Muscle layer of colon (tissue), 2 donors: ENCODE results near the gene SH3BP4.

ENCODE experiments used
- H3K27ac ChIP-seq: one replicate; pipeline ENCODE4 v1.7.0; 2013; ENCODE audit warnings: low read depth, mild to moderate bottlenecking, low read length, moderate library complexity
- H3K27me3 ChIP-seq, 2 donors: one replicate each; pipeline ENCODE4 v1.7.0; 2013; ENCODE audit warnings: low read length in 2 of 2, mild to moderate bottlenecking in 2 of 2; ENCODE audit not compliant: insufficient read depth in 2 of 2, control insufficient read depth in 1 of 2
- H3K36me3 ChIP-seq: one replicate; pipeline ENCODE4 v1.7.0; 2013; ENCODE audit warnings: mild to moderate bottlenecking, low read length; ENCODE audit not compliant: insufficient read depth
- H3K4me1 ChIP-seq: one replicate; pipeline ENCODE4 v1.7.0; 2013; ENCODE audit warnings: mild to moderate bottlenecking, low read length; ENCODE audit not compliant: insufficient read depth
- H3K4me3 ChIP-seq, 2 donors: one replicate each; pipeline ENCODE4 v1.7.0; 2013; ENCODE audit warnings: low read length in 2 of 2, low read depth in 1 of 2, mild to moderate bottlenecking in 1 of 2, moderate library complexity in 1 of 2
- H3K9ac ChIP-seq: one replicate; pipeline ENCODE4 v1.7.0; 2013; ENCODE audit warnings: low read length
- H3K9me3 ChIP-seq: one replicate; pipeline ENCODE4 v1.7.0; 2013; ENCODE audit warnings: mild to moderate bottlenecking, low read length
- donor health status: abdominal sarcoma.
- donor health status: Adenocarcinoma of cecum.

The SH3BP4 gene

GRCh38 chr2:234920836-234921235 is 31.0 kb upstream of the SH3BP4 start:
- H3K9ac ChIP-seq = no peak overlapping the region
- no peaks in the 10 kb centered on the region for H3K9me3 ChIP-seq
- no peaks in the 10 kb centered on the region for H3K4me1 ChIP-seq
- no peak overlapping the region for H3K4me3 ChIP-seq
- no peaks in the 10 kb centered on the region for H3K36me3 ChIP-seq
- H3K27me3 ChIP-seq = no peaks in the 10 kb centered on the region
- H3K27ac ChIP-seq = no peak overlapping the region

- Histone ChIP-seq H3K36me3 (no peaks in the 10 kb centered on the region), H3K4me1 (no peaks in the 10 kb centered on the region), H3K4me3 (no peak overlapping the region), H3K9ac (no peak overlapping the region), H3K9me3 (no peaks in the 10 kb centered on the region), H3K27me3 (no peaks in the 10 kb centered on the region), H3K27ac (no peak overlapping the region)
Observed at GRCh38 chr2:234929002-234929401, 22.8 kb upstream of the SH3BP4 start.

- H3K36me3 ChIP-seq = no peaks in the 10 kb centered on the region
- no peaks in the 10 kb centered on the region for H3K27me3 ChIP-seq
- no peak overlapping the region for H3K4me3 ChIP-seq
- H3K27ac ChIP-seq = no peak overlapping the region
- no peak overlapping the region for H3K9ac ChIP-seq
- no peaks in the 10 kb centered on the region for H3K9me3 ChIP-seq
- H3K4me1 ChIP-seq = no peaks in the 10 kb centered on the region
Observed at GRCh38 chr2:234930397-234930796, 21.4 kb upstream of the SH3BP4 start.

GRCh38 chr2:234931371-234931770 is 20.4 kb upstream of the SH3BP4 start:
- H3K27me3 ChIP-seq = no peaks in the 10 kb centered on the region
- no peaks in the 10 kb centered on the region for H3K9me3 ChIP-seq
- no peak overlapping the region for H3K27ac ChIP-seq
- no peak overlapping the region for H3K4me3 ChIP-seq
- H3K4me1 ChIP-seq = no peaks in the 10 kb centered on the region
- no peaks in the 10 kb centered on the region for H3K36me3 ChIP-seq
- no peak overlapping the region for H3K9ac ChIP-seq

- Histone ChIP-seq H3K27me3 (no peaks in the 10 kb centered on the region), H3K9me3 (no peaks in the 10 kb centered on the region), H3K4me3 (no peak overlapping the region), H3K27ac (no peak overlapping the region), H3K4me1 (no peaks in the 10 kb centered on the region), H3K36me3 (no peaks in the 10 kb centered on the region), H3K9ac (no peak overlapping the region)
Observed at GRCh38 chr2:234932591-234933168, 19.1 kb upstream of the SH3BP4 start.

GRCh38 chr2:234935311-234935710 is 16.5 kb upstream of the SH3BP4 start:
- H3K36me3 ChIP-seq = no peaks in the 10 kb centered on the region
- H3K4me3 ChIP-seq = no peak overlapping the region
- H3K4me1 ChIP-seq = no peaks in the 10 kb centered on the region
- no peak overlapping the region for H3K9ac ChIP-seq
- H3K27me3 ChIP-seq = no peaks in the 10 kb centered on the region
- no peak overlapping the region for H3K27ac ChIP-seq
- no peaks in the 10 kb centered on the region for H3K9me3 ChIP-seq

- no peaks in the 10 kb centered on the region for H3K4me1 ChIP-seq
- no peak overlapping the region for H3K27ac ChIP-seq
- H3K4me3 ChIP-seq = no peak overlapping the region
- H3K9ac ChIP-seq = no peak overlapping the region
- H3K9me3 ChIP-seq = no peaks in the 10 kb centered on the region
- no peaks in the 10 kb centered on the region for H3K27me3 ChIP-seq
- no peaks in the 10 kb centered on the region for H3K36me3 ChIP-seq
Observed at GRCh38 chr2:234939576-234939975, 12.2 kb upstream of the SH3BP4 start.

GRCh38 chr2:234939996-234940395 is 11.8 kb upstream of the SH3BP4 start:
- Histone ChIP-seq H3K36me3 (no peaks in the 10 kb centered on the region), H3K27me3 (no peaks in the 10 kb centered on the region), H3K4me1 (no peaks in the 10 kb centered on the region), H3K9me3 (no peaks in the 10 kb centered on the region), H3K9ac (no peak overlapping the region), H3K4me3 (no peak overlapping the region), H3K27ac (no peak overlapping the region)

- no peaks in the 10 kb centered on the region for H3K36me3 ChIP-seq
- H3K9me3 ChIP-seq = no peaks in the 10 kb centered on the region
- H3K4me1 ChIP-seq = no peaks in the 10 kb centered on the region
- no peaks in the 10 kb centered on the region for H3K27me3 ChIP-seq
- no peak overlapping the region for H3K9ac ChIP-seq
- no peak overlapping the region for H3K27ac ChIP-seq
- H3K4me3 ChIP-seq = no peak overlapping the region
Observed at GRCh38 chr2:234940527-234940926, 11.3 kb upstream of the SH3BP4 start.

GRCh38 chr2:234945339-234945873 is 6.4 kb upstream of the SH3BP4 start:
- no peak overlapping the region for H3K4me3 ChIP-seq

GRCh38 chr2:234947556-234947955 is 4.3 kb upstream of the SH3BP4 start:
- Histone ChIP-seq H3K27me3 (peaks cover 0 to 11% of the 10 kb centered on the region in 2 donors), H3K4me1 (peaks cover 3% of the 10 kb centered on the region), H3K4me3 (no peak overlapping the region), H3K9me3 (no peaks in the 10 kb centered on the region), H3K27ac (no peak overlapping the region), H3K36me3 (no peaks in the 10 kb centered on the region), H3K9ac (no peak overlapping the region)

More at GRCh38 chr2:234945339-234945873, 6.4 kb upstream of the SH3BP4 start:
- Histone ChIP-seq H3K27me3 (peaks cover 0 to 3% of the 10 kb centered on the region in 2 donors), H3K9ac (no peak overlapping the region), H3K4me1 (no peaks in the 10 kb centered on the region), H3K36me3 (no peaks in the 10 kb centered on the region), H3K9me3 (no peaks in the 10 kb centered on the region), H3K27ac (no peak overlapping the region)

GRCh38 chr2:234949762-234950434 is 1.9 kb upstream of the SH3BP4 start:
- Histone ChIP-seq H3K9ac (no peak overlapping the region), H3K4me1 (peaks cover 12% of the 10 kb centered on the region), H3K27ac (no peak overlapping the region), H3K36me3 (no peaks in the 10 kb centered on the region), H3K27me3 (peaks cover 0 to 14% of the 10 kb centered on the region in 2 donors), H3K9me3 (no peaks in the 10 kb centered on the region), H3K4me3 (no peak overlapping the region)
